ENCODE data around the gene DLEC1. TPM values are rescaled to one million over a fixed set of nuclear protein-coding genes. Genes with fewer than 3 reads are reported as not detected.
"Not testable (repeated sequence)": the region's sequence is repeated elsewhere in the genome, so short reads cannot be mapped to it uniquely, and the experiment has no call there.

The DLEC1 gene
- total and polyA plus RNA-seq, 2 experiments from 2014 or later = 0.31 to 0.66 TPM

- Mint-ChIP-seq H3K4me1 (no peaks in the 10 kb centered on the region), H3K4me3 (no peak overlapping the region), H3K27ac (no peak overlapping the region), H3K27me3 (ENCODE audit: insufficient read depth, low read depth, poor library complexity) (peaks cover 3% of the 10 kb centered on the region), H3K9me3 (no peaks in the 10 kb centered on the region), H3K36me3 (ENCODE audit: low read depth) (no peaks in the 10 kb centered on the region)
- no peak for TF ChIP-seq NANOG (IDR thresholded peaks at IDR 0.05; ENCODE audit: borderline replicate concordance)
- TF ChIP-seq REST (IDR thresholded peaks at IDR 0.05; ENCODE audit: unreplicated experiment) = no peak
- no peak for TF ChIP-seq JUNB (IDR thresholded peaks at IDR 0.05; ENCODE audit: unreplicated experiment)
- TF ChIP-seq ZNF462 (CRISPR knock-in tag; IDR thresholded peaks at IDR 0.05) = no peak
- TF ChIP-seq POLR2AphosphoS5 (IDR thresholded peaks at IDR 0.05; ENCODE audit: low read depth) = no peak
- TF ChIP-seq STAT1 (IDR thresholded peaks at IDR 0.05; ENCODE audit: unreplicated experiment) = no peak
- no peak for TF ChIP-seq CREB1 (CRISPR knock-in tag; IDR thresholded peaks at IDR 0.05; ENCODE audit: low read depth)
- TF ChIP-seq ZNF114 (CRISPR knock-in tag; IDR thresholded peaks at IDR 0.05) = no peak
- Histone ChIP-seq H3K79me2 (replicated peaks; ENCODE audit: insufficient read depth) (no peaks in the 10 kb centered on the region), H3K9me2 (ENCODE audit: insufficient read depth) (0 out of 2 replicates have a peak, but pooled peaks cover 2% of the 10 kb centered on the region), H3K27me3 (ENCODE audit: insufficient read depth) (no peaks in the 10 kb centered on the region), H2AFZ (no peak overlapping the region), H3K4me3 (no peak overlapping the region), H4K20me1 (replicated peaks; ENCODE audit: insufficient read depth) (no peaks in the 10 kb centered on the region), H3K4me1 (ENCODE audit: insufficient read depth) (no peaks in the 10 kb centered on the region), H3K36me3 (ENCODE audit: insufficient read depth) (no peaks in the 10 kb centered on the region), H3F3A (replicated peaks; ENCODE audit: low read depth) (peaks cover 9% of the 10 kb centered on the region), H3K4me2 (no peak overlapping the region), H3K27ac (ENCODE audit: low read depth) (no peak overlapping the region)
- ATAC-seq = no peak
- no peak for DNase-seq (ENCODE audit: low spot score)
Observed at GRCh38 chr3:38158472-38158871, 119.5 kb downstream of the DLEC1 start.

- H3K36me3 Mint-ChIP-seq (ENCODE audit: low read depth); H3K9me2 ChIP-seq (ENCODE audit: insufficient read depth); H3K79me2 ChIP-seq (replicated peaks; ENCODE audit: insufficient read depth); H2AFZ ChIP-seq; H3K9me3 Mint-ChIP-seq; H3K27ac Mint-ChIP-seq; H3K27ac ChIP-seq (ENCODE audit: low read depth); H3K27me3 ChIP-seq (ENCODE audit: insufficient read depth); H4K20me1 ChIP-seq (replicated peaks; ENCODE audit: insufficient read depth); H3K4me3 ChIP-seq; H3K36me3 ChIP-seq (ENCODE audit: insufficient read depth); H3K4me3 Mint-ChIP-seq; H3K27me3 Mint-ChIP-seq (ENCODE audit: insufficient read depth, low read depth, poor library complexity); H3K4me1 ChIP-seq (ENCODE audit: insufficient read depth); DNase-seq (ENCODE audit: low spot score); H3F3A ChIP-seq (replicated peaks; ENCODE audit: low read depth); ATAC-seq; H3K4me1 Mint-ChIP-seq; H3K4me2 ChIP-seq: not testable (repeated sequence)
Observed at GRCh38 chr3:38160704-38161103, 121.7 kb downstream of the DLEC1 start.

Data from GM23338 (cell line).